AG09319 (cell line): ENCODE data around the gene RPL27A.
A peak's percentile ranks its signal among the peaks of the same experiment; 100 is the strongest.

Experiments
- DNase-seq: peaks from one replicate; pipeline ENCODE4 v3.0.0-alpha.2; 2010; ENCODE audit warnings: low read depth; ENCODE audit errors: extremely low read depth
- TF ChIP-seq, protein P1 (sequence below): IDR thresholded peaks from 2 replicates; pipeline ENCODE4 v1.5.1; 2011; ENCODE audit warnings: low read depth, mild to moderate bottlenecking, inconsistent platforms, low read length, moderate library complexity

RPL27A gene

GRCh38 chr11:8685820-8686219, 3.2 kb downstream of the RPL27A start:
- DNase-seq, result no peak
- TF ChIP-seq, protein P1, sequence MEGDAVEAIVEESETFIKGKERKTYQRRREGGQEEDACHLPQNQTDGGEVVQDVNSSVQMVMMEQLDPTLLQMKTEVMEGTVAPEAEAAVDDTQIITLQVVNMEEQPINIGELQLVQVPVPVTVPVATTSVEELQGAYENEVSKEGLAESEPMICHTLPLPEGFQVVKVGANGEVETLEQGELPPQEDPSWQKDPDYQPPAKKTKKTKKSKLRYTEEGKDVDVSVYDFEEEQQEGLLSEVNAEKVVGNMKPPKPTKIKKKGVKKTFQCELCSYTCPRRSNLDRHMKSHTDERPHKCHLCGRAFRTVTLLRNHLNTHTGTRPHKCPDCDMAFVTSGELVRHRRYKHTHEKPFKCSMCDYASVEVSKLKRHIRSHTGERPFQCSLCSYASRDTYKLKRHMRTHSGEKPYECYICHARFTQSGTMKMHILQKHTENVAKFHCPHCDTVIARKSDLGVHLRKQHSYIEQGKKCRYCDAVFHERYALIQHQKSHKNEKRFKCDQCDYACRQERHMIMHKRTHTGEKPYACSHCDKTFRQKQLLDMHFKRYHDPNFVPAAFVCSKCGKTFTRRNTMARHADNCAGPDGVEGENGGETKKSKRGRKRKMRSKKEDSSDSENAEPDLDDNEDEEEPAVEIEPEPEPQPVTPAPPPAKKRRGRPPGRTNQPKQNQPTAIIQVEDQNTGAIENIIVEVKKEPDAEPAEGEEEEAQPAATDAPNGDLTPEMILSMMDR, result no peak

DNA sequence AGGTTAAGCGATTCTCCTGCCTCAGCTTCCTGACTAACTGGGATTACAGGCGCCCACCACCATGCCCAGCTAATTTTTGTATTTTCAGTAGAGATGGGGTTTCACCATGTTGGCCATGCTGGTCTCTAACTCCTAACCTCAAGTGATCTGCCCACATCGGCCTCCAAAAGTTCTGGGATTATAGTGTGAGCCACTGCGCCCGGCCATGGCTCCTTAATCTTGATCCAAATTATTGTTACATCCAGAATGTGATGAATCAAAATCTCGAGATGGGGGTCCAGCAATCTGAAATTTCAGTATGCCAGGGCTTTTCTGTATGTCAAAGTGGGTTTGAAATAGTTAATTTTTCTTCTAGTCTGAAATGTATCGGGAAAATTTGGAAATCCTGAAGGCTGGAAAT, 3.7 kb downstream of the RPL27A start:
- no peak for DNase-seq
- TF ChIP-seq, protein P1, result no peak

GRCh38 chr11:8688414-8689362, 6.1 kb downstream of the RPL27A start:
- peak; percentile 89 for DNase-seq
- TF ChIP-seq, protein P1, result peak; percentile 2

DNA sequence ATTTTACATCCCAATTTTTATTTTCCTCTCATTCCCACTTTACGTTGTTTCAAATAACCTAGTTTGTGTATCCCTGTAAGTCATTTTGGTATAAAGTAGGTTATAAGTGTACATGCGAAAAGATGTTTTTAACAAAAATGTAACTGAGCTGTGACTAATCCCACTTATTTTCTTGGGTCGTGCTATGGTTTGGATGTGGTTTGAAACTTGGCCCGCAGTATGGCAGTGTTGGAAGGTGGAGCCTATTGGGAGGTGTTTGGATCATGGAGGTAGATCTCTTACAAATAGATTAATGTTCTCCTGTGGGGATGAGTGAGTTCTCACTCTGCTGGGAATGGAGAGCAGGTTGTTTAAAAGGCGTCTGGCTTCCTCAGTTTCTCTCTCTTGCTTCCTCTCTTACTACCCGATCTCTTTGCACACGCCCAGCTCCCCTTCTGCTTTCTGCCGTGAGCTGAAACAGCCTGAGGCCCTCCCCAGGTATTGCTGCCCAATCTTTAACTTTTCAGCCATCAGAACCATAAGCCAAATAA, 7.2 kb downstream of the RPL27A start:
- TF ChIP-seq, protein P1, result no peak

GRCh38 chr11:8690374-8691342, 8.1 kb downstream of the RPL27A start:
- TF ChIP-seq, protein P1, result no peak
- no peak for DNase-seq

More for the DNA sequence above, 7.2 kb downstream of the RPL27A start:
- DNase-seq, result no peak

- TF ChIP-seq, protein P1, result no peak
- no peak for DNase-seq
These were observed 9.0 kb downstream of the RPL27A start for GRCh38 chr11:8691601-8692000.

DNA sequence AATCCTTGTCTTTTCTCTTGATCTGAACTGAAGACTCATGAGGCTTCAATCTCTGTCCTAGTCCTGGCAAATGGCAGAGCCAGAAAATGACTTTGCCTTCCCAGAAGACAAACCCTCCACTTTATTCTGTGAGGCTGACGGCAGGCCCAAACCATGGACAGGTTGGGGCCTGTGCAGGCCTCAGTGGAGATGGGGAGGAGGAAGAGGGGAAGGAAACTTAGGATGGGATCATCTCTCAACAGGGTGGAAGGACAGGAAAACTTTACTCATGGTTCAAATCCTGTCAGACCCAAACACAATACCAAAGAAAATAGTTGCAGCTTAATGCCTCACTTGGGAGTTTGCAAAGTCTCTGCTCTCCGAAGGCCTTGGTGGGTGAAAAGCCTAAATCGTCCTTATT, 9.8 kb downstream of the RPL27A start:
- TF ChIP-seq, protein P1, result no peak
- no peak for DNase-seq
